ENCODE data around the gene GANAB.

- TF ChIP-seq GATA2 (IDR thresholded peaks at IDR 0.05; ENCODE audit: low read depth, low read length) (no peak), GATA3 (IDR thresholded peaks at IDR 0.05; ENCODE audit: low read depth, low read length) (no peak)
These were observed at the start of gene GANAB for GRCh38 chr11:62645946-62646824.

Measured in SH-SY5Y (cell line).